Sigmoid colon (tissue), 3 donors: Measurements from ENCODE around the gene SPOCK1.

ENCODE experiments used
- POLR2A ChIP-seq, 2 donors: fragments of 450-650 bp; IDR thresholded peaks; one replicate each; pipeline ENCODE4 v1.6.1; 2016; ENCODE audit warnings: antibody characterized with exemption in 2 of 2, mild to moderate bottlenecking in 2 of 2, moderate library complexity in 2 of 2
- TF ChIP-seq, protein P1 (sequence below), 4 experiments: fragments of 450-650 bp in 3 of 4; fragments of 200-600 bp in 1 of 4; IDR thresholded peaks; one replicate each; pipeline ENCODE4 v1.5.1; 2016 to 2019; ENCODE audit warnings: antibody characterized with exemption in 4 of 4, mild to moderate bottlenecking in 3 of 4, moderate library complexity in 2 of 4

DNA sequence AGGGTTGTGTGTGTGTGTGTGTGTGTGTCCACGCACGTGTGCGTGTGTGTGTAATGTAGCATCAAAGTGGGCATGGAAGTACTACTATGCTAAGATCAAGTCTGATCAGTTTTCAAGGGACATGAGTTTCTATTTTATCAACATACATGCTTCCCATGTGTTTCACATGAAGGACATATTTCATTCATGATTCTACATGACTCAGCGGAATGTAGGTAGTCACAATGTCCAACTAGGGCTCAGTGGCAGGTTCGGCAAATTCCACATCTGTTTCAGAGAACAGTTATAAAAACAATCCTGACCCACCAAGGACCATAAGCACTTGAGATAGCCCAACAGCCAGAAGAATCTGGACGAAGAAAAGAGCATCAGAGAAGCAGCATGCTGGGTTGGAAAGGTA lies 148.3 kb downstream of the SPOCK1 start:
- TF ChIP-seq, protein P1, sequence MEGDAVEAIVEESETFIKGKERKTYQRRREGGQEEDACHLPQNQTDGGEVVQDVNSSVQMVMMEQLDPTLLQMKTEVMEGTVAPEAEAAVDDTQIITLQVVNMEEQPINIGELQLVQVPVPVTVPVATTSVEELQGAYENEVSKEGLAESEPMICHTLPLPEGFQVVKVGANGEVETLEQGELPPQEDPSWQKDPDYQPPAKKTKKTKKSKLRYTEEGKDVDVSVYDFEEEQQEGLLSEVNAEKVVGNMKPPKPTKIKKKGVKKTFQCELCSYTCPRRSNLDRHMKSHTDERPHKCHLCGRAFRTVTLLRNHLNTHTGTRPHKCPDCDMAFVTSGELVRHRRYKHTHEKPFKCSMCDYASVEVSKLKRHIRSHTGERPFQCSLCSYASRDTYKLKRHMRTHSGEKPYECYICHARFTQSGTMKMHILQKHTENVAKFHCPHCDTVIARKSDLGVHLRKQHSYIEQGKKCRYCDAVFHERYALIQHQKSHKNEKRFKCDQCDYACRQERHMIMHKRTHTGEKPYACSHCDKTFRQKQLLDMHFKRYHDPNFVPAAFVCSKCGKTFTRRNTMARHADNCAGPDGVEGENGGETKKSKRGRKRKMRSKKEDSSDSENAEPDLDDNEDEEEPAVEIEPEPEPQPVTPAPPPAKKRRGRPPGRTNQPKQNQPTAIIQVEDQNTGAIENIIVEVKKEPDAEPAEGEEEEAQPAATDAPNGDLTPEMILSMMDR (IDR thresholded peaks at IDR 0.05): no peak
- TF ChIP-seq POLR2A (IDR thresholded peaks at IDR 0.05): no peak
